ENCODE data around the gene DIRAS1.

Gene DIRAS1

GRCh38 chr19:2728783-2729387 lies 7.7 kb upstream of the DIRAS1 start:
- in situ Hi-C loops (cut with HindIII; ENCODE audit: low sequenced_read_pairs), result no loop called here

- in situ Hi-C loops (cut with HindIII; ENCODE audit: low sequenced_read_pairs), result no loop called here
Measured at GRCh38 chr19:2727640-2727944, 6.4 kb upstream of the DIRAS1 start.

- in situ Hi-C loops (cut with HindIII; ENCODE audit: low sequenced_read_pairs), result no loop called here
Measured at GRCh38 chr19:2726904-2727639, 5.9 kb upstream of the DIRAS1 start.

GRCh38 chr19:2726160-2726855 lies 5.1 kb upstream of the DIRAS1 start:
- in situ Hi-C loops (cut with HindIII; ENCODE audit: low sequenced_read_pairs), result no loop called here

GRCh38 chr19:2724148-2724557 lies 3.0 kb upstream of the DIRAS1 start:
- in situ Hi-C loops (cut with HindIII; ENCODE audit: low sequenced_read_pairs), result no loop called here

GRCh38 chr19:2723747-2724146 lies 2.6 kb upstream of the DIRAS1 start:
- in situ Hi-C loops (cut with HindIII; ENCODE audit: low sequenced_read_pairs), result no loop called here

- in situ Hi-C loops (cut with HindIII; ENCODE audit: low sequenced_read_pairs), result no loop called here
Measured at GRCh38 chr19:2723345-2723715, 2.2 kb upstream of the DIRAS1 start.

- in situ Hi-C loops (cut with HindIII; ENCODE audit: low sequenced_read_pairs), result no loop called here
Measured at GRCh38 chr19:2722541-2723344, 1.6 kb upstream of the DIRAS1 start.

- in situ Hi-C loops (cut with HindIII; ENCODE audit: low sequenced_read_pairs), result no loop called here
Measured at GRCh38 chr19:2721570-2722540, 683 bp upstream of the DIRAS1 start.

GRCh38 chr19:2719920-2720776 lies 1.0 kb downstream of the DIRAS1 start:
- in situ Hi-C loops (cut with HindIII; ENCODE audit: low sequenced_read_pairs), result no loop called here

GRCh38 chr19:2719232-2719735 lies 1.9 kb downstream of the DIRAS1 start:
- in situ Hi-C loops (cut with HindIII; ENCODE audit: low sequenced_read_pairs), result no loop called here

GRCh38 chr19:2717638-2718541 lies 3.3 kb downstream of the DIRAS1 start:
- in situ Hi-C loops (cut with HindIII; ENCODE audit: low sequenced_read_pairs), result no loop called here

- in situ Hi-C loops (cut with HindIII; ENCODE audit: low sequenced_read_pairs), result no loop called here
Measured at GRCh38 chr19:2716722-2717637, 4.2 kb downstream of the DIRAS1 start.

- in situ Hi-C loops (cut with HindIII; ENCODE audit: low sequenced_read_pairs), result no loop called here
Measured at GRCh38 chr19:2716275-2716650, 4.9 kb downstream of the DIRAS1 start.

GRCh38 chr19:2715470-2716274 lies 5.5 kb downstream of the DIRAS1 start:
- in situ Hi-C loops (cut with HindIII; ENCODE audit: low sequenced_read_pairs), result no loop called here

GRCh38 chr19:2714531-2715269 lies 6.5 kb downstream of the DIRAS1 start:
- in situ Hi-C loops (cut with HindIII; ENCODE audit: low sequenced_read_pairs), result no loop called here

Data from DLD1 (cell line).